ENCODE results near the gene CTSO. TPM values are rescaled to one million over a fixed set of nuclear protein-coding genes. Genes with fewer than 3 reads are reported as not detected.

CTSO gene
- total RNA-seq, 1 experiment from 2014 or later, result 0.57 TPM

GRCh38 chr4:155887847-155888570 is 65.7 kb downstream of the CTSO start:
- TF ChIP-seq, protein P1, sequence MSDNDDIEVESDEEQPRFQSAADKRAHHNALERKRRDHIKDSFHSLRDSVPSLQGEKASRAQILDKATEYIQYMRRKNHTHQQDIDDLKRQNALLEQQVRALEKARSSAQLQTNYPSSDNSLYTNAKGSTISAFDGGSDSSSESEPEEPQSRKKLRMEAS (IDR thresholded peaks at IDR 0.05), result no peak
- TF ChIP-seq RAD21 (IDR thresholded peaks at IDR 0.05; ENCODE audit: low read depth), result no peak
- TF ChIP-seq, protein P2, sequence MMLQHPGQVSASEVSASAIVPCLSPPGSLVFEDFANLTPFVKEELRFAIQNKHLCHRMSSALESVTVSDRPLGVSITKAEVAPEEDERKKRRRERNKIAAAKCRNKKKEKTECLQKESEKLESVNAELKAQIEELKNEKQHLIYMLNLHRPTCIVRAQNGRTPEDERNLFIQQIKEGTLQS (IDR thresholded peaks at IDR 0.05), result no peak
- no peaks in the 10 kb centered on the region for H3K9me2 ChIP-seq (ENCODE audit: insufficient read depth)
- no peak overlapping the region for H3K9ac ChIP-seq (ENCODE audit: low read length)
- no peaks in the 10 kb centered on the region for H3K27me3 ChIP-seq (ENCODE audit: insufficient read depth, low read length)
- H3K4me2 ChIP-seq (ENCODE audit: low read length), result no peak overlapping the region
- H3K9me3 ChIP-seq (ENCODE audit: control insufficient read depth in 1 of 2, insufficient read depth in 1 of 2, low read depth in 1 of 2, low read length in 2 of 2), result no peaks in the 10 kb centered on the region
- POLR2A ChIA-PET, result no interaction called here
- no peaks in the 10 kb centered on the region for H3K36me3 ChIP-seq (ENCODE audit: control insufficient read depth in 1 of 2, insufficient read depth in 2 of 2, low read length in 2 of 2)
- intact Hi-C loops (cut with micrococcal nuclease), result no loop called here
- RAD21 ChIA-PET (ENCODE audit: low non-redundant PET in 1 of 2, low total read pairs in 2 of 2, uncharacterized antibody in 2 of 2, unreplicated experiment in 2 of 2), result no interaction called here
- H3K79me2 ChIP-seq (ENCODE audit: insufficient read depth, low read length), result no peaks in the 10 kb centered on the region
- H3K4me3 ChIP-seq (replicated peaks in 1 of 2; ENCODE audit: low read depth in 1 of 2, low read length in 2 of 2), result no peak overlapping the region
- ATAC-seq (no peak), DNase-seq (ENCODE audit: low read depth, low spot score) (no peak)
- CTCF ChIA-PET, result no interaction called here
- no peak overlapping the region for H3K27ac ChIP-seq (ENCODE audit: low read depth, low read length)
- no peak overlapping the region for H2AFZ ChIP-seq (ENCODE audit: low read depth, low read length, poor library complexity, severe bottlenecking)
- no peaks in the 10 kb centered on the region for H4K20me1 ChIP-seq (ENCODE audit: insufficient read depth)
- H3K4me1 ChIP-seq (ENCODE audit: control insufficient read depth in 1 of 2, insufficient read depth in 2 of 2, low read length in 2 of 2), result no peaks in the 10 kb centered on the region
- BruUV-seq (replicated peaks), result no TSS peak

DNA sequence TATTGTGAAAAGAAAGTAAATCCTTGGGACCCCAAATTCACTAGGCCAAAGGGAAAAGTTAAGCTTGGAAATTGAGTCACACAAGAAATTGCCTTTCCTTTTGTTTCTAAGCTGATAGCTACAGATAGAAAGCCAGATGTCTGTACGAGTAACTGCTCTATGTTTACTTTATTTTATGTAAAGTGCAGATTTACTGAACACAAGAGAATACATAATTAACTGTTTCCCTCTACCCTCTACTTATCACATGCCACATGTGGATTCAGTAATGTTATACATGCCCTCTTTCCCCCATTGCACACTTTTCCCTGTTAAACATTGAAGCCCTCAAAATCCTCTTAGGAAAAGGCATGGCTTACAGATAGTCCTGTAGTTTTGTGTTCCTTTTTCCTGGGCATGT is 66.6 kb downstream of the CTSO start:
- Histone ChIP-seq H3K27ac (ENCODE audit: low read depth, low read length) (no peak overlapping the region), H3K9ac (ENCODE audit: low read length) (no peak overlapping the region), H3K4me2 (ENCODE audit: low read length) (no peak overlapping the region), H4K20me1 (ENCODE audit: insufficient read depth) (no peaks in the 10 kb centered on the region), H3K4me3 (replicated peaks in 1 of 2; ENCODE audit: low read depth in 1 of 2, low read length in 2 of 2) (no peak overlapping the region), H3K36me3 (ENCODE audit: control insufficient read depth in 1 of 2, insufficient read depth in 2 of 2, low read length in 2 of 2) (no peaks in the 10 kb centered on the region), H3K4me1 (ENCODE audit: control insufficient read depth in 1 of 2, insufficient read depth in 2 of 2, low read length in 2 of 2) (no peaks in the 10 kb centered on the region), H2AFZ (ENCODE audit: low read depth, low read length, poor library complexity, severe bottlenecking) (no peak overlapping the region), H3K9me3 (ENCODE audit: control insufficient read depth in 1 of 2, insufficient read depth in 1 of 2, low read depth in 1 of 2, low read length in 2 of 2) (no peaks in the 10 kb centered on the region), H3K9me2 (ENCODE audit: insufficient read depth) (no peaks in the 10 kb centered on the region), H3K27me3 (ENCODE audit: insufficient read depth, low read length) (no peaks in the 10 kb centered on the region), H3K79me2 (ENCODE audit: insufficient read depth, low read length) (no peaks in the 10 kb centered on the region)
- intact Hi-C loops (cut with micrococcal nuclease), result no loop called here
- RAD21 ChIA-PET (ENCODE audit: low non-redundant PET in 1 of 2, low total read pairs in 2 of 2, uncharacterized antibody in 2 of 2, unreplicated experiment in 2 of 2), result no interaction called here
- CTCF ChIA-PET, result no interaction called here
- ATAC-seq (no peak), DNase-seq (ENCODE audit: low read depth, low spot score) (no peak)
- BruUV-seq (replicated peaks), result no TSS peak
- POLR2A ChIA-PET, result no interaction called here
- TF ChIP-seq ZFX (IDR thresholded peaks at IDR 0.05) (no peak), EZH2 (IDR thresholded peaks at IDR 0.05) (no peak), CBX3 (IDR thresholded peaks at IDR 0.05; ENCODE audit: low read depth) (no peak), POLR2A (IDR thresholded peaks at IDR 0.05; ENCODE audit: borderline replicate concordance, extremely low read depth, insufficient read depth, insufficient read length) (no peak), JUND (IDR thresholded peaks at IDR 0.05) (no peak), EGR1 (IDR thresholded peaks at IDR 0.05; ENCODE audit: low read depth) (no peak), POLR2AphosphoS5 (IDR thresholded peaks at IDR 0.05; ENCODE audit: low read depth, low read length) (no peak), SRF (IDR thresholded peaks at IDR 0.05; ENCODE audit: low read depth) (no peak), EZH2phosphoT487 (IDR thresholded peaks at IDR 0.05; ENCODE audit: borderline replicate concordance) (no peak), ZNF274 (IDR thresholded peaks at IDR 0.05; ENCODE audit: low read depth, low read length) (no peak), YY1 (IDR thresholded peaks at IDR 0.05; ENCODE audit: extremely low read depth, insufficient replicate concordance, low read depth, low read length) (no peak), RAD21 (IDR thresholded peaks at IDR 0.05; ENCODE audit: low read depth) (no peak), SP1 (IDR thresholded peaks at IDR 0.05; ENCODE audit: low read depth) (no peak), TCF7L2 (IDR thresholded peaks at IDR 0.05; ENCODE audit: borderline replicate concordance, extremely low read depth, insufficient read depth, insufficient read length) (no peak)
- TF ChIP-seq, protein P1 (IDR thresholded peaks at IDR 0.05), result no peak
- TF ChIP-seq, protein P2 (IDR thresholded peaks at IDR 0.05), result no peak

Data from HCT116 (cell line).